CD4-positive, alpha-beta T cell treated with Interleukin-17A for 1 hour (primary cell): Measurements from ENCODE around the gene RAD51AP1.

Experiments
- DNase-seq: peaks from one replicate; pipeline ENCODE4 v3.0.0-alpha.2; 2020

The RAD51AP1 gene

GRCh38 chr12:4603421-4603820, 64.7 kb downstream of the RAD51AP1 start:
- DNase-seq, result no peak

- DNase-seq, result no peak
Observed at GRCh38 chr12:4603946-4604345, 65.3 kb downstream of the RAD51AP1 start.

GRCh38 chr12:4604684-4605193, 66.0 kb downstream of the RAD51AP1 start:
- peak; percentile 86 for DNase-seq

GRCh38 chr12:4607056-4607455, 68.4 kb downstream of the RAD51AP1 start:
- DNase-seq, result no peak

- DNase-seq, result no peak
Observed at GRCh38 chr12:4609071-4609470, 70.4 kb downstream of the RAD51AP1 start.
